Measurements from ENCODE around the gene SMARCAL1. TPM values are rescaled to one million over a fixed set of nuclear protein-coding genes. Genes with fewer than 3 reads are reported as not detected.

Gene SMARCAL1
- total RNA-seq, 1 experiment from 2014 or later, result 25.4 TPM

DNA sequence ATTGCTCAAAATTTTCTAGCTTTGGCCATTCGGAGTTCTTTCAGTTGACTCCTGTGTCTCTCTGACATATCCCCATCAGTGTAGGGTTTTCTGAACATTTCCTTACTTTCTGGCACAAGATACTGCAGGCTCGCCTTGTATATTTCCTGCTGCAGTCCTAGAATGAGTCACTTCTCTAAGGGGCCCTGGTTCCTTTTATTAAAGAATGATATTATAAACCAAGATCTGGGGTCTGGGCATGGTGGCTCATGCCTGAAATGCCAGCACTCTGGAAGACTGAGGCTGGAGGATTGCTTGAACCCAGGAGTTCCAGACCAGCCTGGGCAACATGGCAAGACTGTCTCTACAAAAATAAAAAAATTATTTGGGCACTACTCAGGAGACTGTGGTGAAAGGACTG lies 83.4 kb downstream of the SMARCAL1 start:
- no peak for DNase-seq
- TF ChIP-seq, protein P1, sequence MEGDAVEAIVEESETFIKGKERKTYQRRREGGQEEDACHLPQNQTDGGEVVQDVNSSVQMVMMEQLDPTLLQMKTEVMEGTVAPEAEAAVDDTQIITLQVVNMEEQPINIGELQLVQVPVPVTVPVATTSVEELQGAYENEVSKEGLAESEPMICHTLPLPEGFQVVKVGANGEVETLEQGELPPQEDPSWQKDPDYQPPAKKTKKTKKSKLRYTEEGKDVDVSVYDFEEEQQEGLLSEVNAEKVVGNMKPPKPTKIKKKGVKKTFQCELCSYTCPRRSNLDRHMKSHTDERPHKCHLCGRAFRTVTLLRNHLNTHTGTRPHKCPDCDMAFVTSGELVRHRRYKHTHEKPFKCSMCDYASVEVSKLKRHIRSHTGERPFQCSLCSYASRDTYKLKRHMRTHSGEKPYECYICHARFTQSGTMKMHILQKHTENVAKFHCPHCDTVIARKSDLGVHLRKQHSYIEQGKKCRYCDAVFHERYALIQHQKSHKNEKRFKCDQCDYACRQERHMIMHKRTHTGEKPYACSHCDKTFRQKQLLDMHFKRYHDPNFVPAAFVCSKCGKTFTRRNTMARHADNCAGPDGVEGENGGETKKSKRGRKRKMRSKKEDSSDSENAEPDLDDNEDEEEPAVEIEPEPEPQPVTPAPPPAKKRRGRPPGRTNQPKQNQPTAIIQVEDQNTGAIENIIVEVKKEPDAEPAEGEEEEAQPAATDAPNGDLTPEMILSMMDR (IDR thresholded peaks at IDR 0.05; ENCODE audit: unreplicated experiment), result no peak
- Mint-ChIP-seq H3K27me3 (ENCODE audit: unreplicated experiment) (no peaks in the 10 kb centered on the region), H3K36me3 (ENCODE audit: insufficient read depth, unreplicated experiment) (peaks cover 35% of the 10 kb centered on the region), H3K27ac (ENCODE audit: unreplicated experiment) (no peak overlapping the region), H3K9me3 (ENCODE audit: low read depth, unreplicated experiment) (no peaks in the 10 kb centered on the region), H3K4me3 (ENCODE audit: low read depth, unreplicated experiment) (no peak overlapping the region), H3K4me1 (ENCODE audit: low read depth, unreplicated experiment) (peaks cover 13% of the 10 kb centered on the region)
- CTCF ChIA-PET, result no interaction called here
- intact Hi-C loops (cut with micrococcal nuclease; ENCODE audit: unreplicated experiment), result no loop called here
- BruUV-seq (replicated peaks), result no TSS peak

DNA sequence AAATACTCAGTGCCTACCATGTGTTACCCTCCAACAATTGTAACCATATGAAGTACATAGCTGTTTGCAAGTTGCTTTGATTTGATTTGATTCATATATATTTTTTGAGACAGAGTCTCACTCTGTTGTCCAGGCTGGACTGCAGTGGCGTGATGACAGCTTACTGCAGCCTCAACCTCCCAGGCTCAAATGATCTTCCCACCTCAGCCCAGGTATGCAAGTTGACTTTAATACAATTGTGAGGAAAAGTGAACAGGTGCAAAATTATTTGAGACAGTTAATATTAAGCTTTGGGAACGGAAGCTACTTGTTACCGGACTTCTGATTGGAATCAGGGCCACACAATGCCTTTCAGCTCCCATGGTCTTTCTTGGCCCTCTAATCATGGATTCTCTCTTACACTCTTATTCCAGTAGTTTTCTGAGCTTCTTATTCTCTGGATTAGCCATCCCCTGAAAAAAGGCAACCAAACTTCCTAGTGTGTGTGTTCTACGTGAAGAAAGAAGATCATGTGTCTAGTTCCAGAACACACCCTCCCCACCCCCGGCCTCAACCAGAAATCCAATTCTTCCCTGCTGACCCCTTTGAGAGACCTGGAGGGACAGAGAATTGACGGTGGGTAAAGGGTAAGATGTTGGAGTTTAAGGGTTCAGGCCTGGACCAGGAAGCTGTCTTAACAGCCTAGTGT lies 85.2 kb downstream of the SMARCAL1 start:
- Mint-ChIP-seq H3K4me1 (ENCODE audit: low read depth, unreplicated experiment) (peaks cover 21% of the 10 kb centered on the region), H3K27ac (ENCODE audit: unreplicated experiment) (peak overlapping the region; percentile 100), H3K4me3 (ENCODE audit: low read depth, unreplicated experiment) (peak overlapping the region; percentile 100), H3K27me3 (ENCODE audit: unreplicated experiment) (no peaks in the 10 kb centered on the region), H3K36me3 (ENCODE audit: insufficient read depth, unreplicated experiment) (peaks cover 53% of the 10 kb centered on the region), H3K9me3 (ENCODE audit: low read depth, unreplicated experiment) (no peaks in the 10 kb centered on the region)
- no peak for DNase-seq
- BruUV-seq (replicated peaks), result no TSS peak
- intact Hi-C loops (cut with micrococcal nuclease; ENCODE audit: unreplicated experiment), result no loop called here
- CTCF ChIA-PET, result interaction anchor here (0.6 kb wide), 1 partner anchor 488 kb away, joined by 3 read pairs; no protein-coding TSS in a partner anchor
- TF ChIP-seq, protein P1 (IDR thresholded peaks at IDR 0.05; ENCODE audit: unreplicated experiment), result no peak

DNA sequence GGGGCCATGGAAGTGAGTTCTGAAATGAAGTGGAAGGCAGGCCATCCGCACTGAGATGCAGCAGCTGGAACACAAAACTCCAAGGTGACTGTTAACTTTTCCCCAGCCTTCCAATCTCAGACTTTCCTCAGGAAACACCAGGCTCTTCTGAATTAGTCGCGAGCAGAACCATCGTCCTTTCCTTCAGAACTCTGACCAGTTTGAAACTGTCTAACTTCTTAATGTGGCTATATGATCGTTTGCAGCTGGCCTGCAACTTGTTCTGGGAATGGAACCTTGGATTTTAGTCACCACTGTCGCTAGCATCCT lies 85.7 kb downstream of the SMARCAL1 start:
- H3K9me3 Mint-ChIP-seq (ENCODE audit: low read depth, unreplicated experiment), result no peaks in the 10 kb centered on the region
- TSS peak; percentile 67 for BruUV-seq (replicated peaks)

DNA sequence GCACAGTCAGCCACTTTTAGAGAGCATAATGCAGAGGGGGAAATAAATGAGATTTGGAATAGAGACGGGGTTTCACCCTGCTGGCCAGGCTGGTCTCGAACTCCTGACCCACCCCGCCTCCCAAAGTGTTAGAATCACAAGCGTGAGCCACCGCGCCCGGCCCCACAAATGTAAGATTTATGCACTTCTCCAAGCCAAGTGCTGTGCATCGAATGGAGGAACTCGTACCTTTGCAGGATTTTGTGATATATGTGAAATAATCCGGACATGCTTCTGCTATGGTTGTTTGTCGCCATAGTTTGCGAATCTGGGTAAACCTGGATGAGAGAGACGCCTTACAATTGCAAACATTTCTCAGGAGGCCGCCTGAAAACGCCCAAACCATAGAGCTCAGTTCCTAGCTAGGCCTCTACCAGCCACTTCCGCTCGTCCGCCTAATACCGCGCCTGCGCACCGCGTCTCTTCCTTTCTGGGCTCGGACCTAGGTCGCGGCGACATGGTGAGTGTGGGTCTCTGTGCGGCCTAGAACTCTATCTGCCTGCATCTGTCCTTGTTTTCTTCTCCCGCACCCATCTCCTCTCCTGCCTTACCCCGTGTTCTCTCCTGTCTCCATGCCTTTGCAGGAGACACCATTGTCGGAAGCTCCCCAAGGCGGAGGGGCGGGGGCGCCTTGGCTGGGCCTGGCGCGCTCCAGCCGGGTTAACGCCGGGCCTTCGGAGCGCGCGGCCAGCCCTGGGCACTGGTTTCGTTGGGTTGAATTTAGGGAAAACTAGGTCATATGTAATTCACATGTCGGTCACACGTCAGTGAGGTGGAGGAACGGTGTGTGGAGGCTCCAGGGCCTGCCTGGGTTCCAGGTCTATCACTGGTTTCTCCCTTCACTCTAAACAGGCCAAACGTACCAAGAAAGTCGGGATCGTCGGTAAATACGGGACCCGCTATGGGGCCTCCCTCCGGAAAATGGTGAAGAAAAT lies 86.4 kb downstream of the SMARCAL1 start, which contains the start of gene RPL37A:
RPL37A (plus strand) TSS at position 466 of the 974 bp plus-strand sequence; CDS start at position 497, 31 bp downstream.
- intact Hi-C loops (cut with micrococcal nuclease; ENCODE audit: unreplicated experiment), result no loop called here

More for the DNA sequence above, 85.7 kb downstream of the SMARCAL1 start:
- Mint-ChIP-seq H3K4me3 (ENCODE audit: low read depth, unreplicated experiment) (peak overlapping the region; percentile 100), H3K27ac (ENCODE audit: unreplicated experiment) (peak overlapping the region; percentile 100), H3K27me3 (ENCODE audit: unreplicated experiment) (no peaks in the 10 kb centered on the region), H3K36me3 (ENCODE audit: insufficient read depth, unreplicated experiment) (peaks cover 58% of the 10 kb centered on the region), H3K4me1 (ENCODE audit: low read depth, unreplicated experiment) (peaks cover 26% of the 10 kb centered on the region)
- TF ChIP-seq, protein P1 (IDR thresholded peaks at IDR 0.05; ENCODE audit: unreplicated experiment), result no peak
- CTCF ChIA-PET, result interaction anchor here (0.6 kb wide), 1 partner anchor 36 kb away, joined by 3 read pairs; no protein-coding TSS in a partner anchor
- DNase-seq, result no peak
- intact Hi-C loops (cut with micrococcal nuclease; ENCODE audit: unreplicated experiment), result no loop called here

More for the DNA sequence above, 86.4 kb downstream of the SMARCAL1 start, which contains the start of gene RPL37A:
- CTCF ChIA-PET, result interaction anchor here (0.6 kb wide), 1 partner anchor 37 kb away, joined by 3 read pairs; no protein-coding TSS in a partner anchor
- Mint-ChIP-seq H3K36me3 (ENCODE audit: insufficient read depth, unreplicated experiment) (peaks cover 61% of the 10 kb centered on the region), H3K4me1 (ENCODE audit: low read depth, unreplicated experiment) (peaks cover 27% of the 10 kb centered on the region), H3K27ac (ENCODE audit: unreplicated experiment) (peak within 1 kb of the TSS; percentile 100), H3K27me3 (ENCODE audit: unreplicated experiment) (no peaks in the 10 kb centered on the region), H3K9me3 (ENCODE audit: low read depth, unreplicated experiment) (no peaks in the 10 kb centered on the region), H3K4me3 (ENCODE audit: low read depth, unreplicated experiment) (peak within 1 kb of the TSS; percentile 100)
- peak; percentile 91 for DNase-seq
- TF ChIP-seq, protein P1 (IDR thresholded peaks at IDR 0.05; ENCODE audit: unreplicated experiment), result no peak
- no TSS peak for BruUV-seq (replicated peaks)

Measured in Calu3 (cell line).